GM12874 (cell line): Measurements from ENCODE around the gene TPM3.

Source experiments
- TF ChIP-seq, protein P1 (sequence below): IDR thresholded peaks from 2 replicates; pipeline ENCODE4 v1.5.1; 2011; ENCODE audit warnings: low read depth, mild to moderate bottlenecking, control low read depth, low read length, moderate library complexity; ENCODE audit not compliant: insufficient read depth

Gene TPM3

DNA sequence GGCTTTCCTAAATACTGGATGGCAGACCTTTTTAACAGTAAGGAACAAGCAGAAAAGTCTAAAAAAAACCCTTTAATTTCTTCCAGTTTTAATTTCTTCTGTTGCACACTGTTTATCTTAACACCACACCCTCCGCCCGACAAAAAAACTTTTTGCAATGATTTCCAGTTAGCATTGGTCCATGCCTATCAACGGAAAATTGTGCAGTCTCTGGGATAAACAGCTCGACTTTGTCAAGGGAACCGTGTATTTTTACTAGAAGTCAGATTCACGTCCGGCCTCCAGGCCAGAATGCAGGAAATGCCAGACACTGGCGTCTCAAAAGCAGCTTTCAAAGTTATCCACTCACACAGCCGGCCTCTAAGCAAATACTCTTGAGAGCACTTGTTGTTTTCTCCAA, 36.6 kb downstream of the TPM3 start:
- TF ChIP-seq, protein P1, sequence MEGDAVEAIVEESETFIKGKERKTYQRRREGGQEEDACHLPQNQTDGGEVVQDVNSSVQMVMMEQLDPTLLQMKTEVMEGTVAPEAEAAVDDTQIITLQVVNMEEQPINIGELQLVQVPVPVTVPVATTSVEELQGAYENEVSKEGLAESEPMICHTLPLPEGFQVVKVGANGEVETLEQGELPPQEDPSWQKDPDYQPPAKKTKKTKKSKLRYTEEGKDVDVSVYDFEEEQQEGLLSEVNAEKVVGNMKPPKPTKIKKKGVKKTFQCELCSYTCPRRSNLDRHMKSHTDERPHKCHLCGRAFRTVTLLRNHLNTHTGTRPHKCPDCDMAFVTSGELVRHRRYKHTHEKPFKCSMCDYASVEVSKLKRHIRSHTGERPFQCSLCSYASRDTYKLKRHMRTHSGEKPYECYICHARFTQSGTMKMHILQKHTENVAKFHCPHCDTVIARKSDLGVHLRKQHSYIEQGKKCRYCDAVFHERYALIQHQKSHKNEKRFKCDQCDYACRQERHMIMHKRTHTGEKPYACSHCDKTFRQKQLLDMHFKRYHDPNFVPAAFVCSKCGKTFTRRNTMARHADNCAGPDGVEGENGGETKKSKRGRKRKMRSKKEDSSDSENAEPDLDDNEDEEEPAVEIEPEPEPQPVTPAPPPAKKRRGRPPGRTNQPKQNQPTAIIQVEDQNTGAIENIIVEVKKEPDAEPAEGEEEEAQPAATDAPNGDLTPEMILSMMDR, result no peak

DNA sequence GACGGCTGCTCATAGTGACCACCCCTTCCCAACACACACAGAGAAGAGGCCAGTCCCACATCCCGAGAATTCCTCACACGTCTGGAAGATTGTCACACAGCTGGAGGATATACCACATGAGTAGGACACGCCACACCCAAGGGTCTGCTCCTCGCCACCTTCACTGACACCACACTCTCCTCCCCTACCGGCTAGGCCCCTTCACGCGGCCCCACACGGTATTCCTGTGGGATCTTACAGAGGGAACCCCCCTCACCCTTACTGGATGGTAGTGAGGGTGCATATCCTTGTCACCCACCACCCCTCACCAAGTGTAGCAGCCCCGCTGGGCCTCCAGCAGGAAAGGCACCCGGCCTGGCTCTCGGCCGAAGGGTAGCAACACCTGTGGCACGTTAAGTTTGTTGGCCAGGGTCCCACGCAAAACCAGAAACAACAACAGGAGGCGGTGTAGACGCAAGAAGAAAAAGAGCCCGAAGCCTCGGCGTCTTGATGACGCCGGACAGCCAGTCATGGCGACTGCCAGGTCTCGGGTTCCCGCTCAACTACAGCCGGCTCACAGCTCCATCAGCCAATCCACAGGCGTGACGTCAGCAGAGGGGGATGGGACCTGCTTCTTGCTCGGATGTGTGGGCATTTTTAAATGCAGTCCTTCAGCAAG, 37.2 kb downstream of the TPM3 start, which contains the start of gene NUP210L:
Gene NUP210L, minus strand, starts transcription at position 540 of the 658 bp plus-strand sequence.
- TF ChIP-seq, protein P1, result no peak

DNA sequence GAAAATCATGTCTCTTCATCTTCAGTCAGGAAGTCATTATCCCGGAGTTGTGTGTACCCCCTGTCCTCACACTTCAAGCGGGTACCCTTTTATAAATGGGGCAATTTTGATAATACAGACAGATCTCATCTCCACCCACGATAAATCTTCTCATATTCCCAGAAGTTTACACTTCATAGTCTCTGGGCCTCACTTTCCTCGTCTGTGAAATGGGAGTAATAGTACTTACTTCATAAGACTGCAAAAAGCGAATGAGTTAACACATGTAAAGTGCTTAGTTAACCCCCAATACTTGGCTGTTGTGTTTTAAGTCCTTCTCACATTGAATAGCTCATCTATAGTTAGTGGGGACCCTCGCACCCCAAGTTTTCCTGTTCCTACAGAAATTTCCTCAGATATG, 37.8 kb downstream of the TPM3 start:
- TF ChIP-seq, protein P1, result no peak

DNA sequence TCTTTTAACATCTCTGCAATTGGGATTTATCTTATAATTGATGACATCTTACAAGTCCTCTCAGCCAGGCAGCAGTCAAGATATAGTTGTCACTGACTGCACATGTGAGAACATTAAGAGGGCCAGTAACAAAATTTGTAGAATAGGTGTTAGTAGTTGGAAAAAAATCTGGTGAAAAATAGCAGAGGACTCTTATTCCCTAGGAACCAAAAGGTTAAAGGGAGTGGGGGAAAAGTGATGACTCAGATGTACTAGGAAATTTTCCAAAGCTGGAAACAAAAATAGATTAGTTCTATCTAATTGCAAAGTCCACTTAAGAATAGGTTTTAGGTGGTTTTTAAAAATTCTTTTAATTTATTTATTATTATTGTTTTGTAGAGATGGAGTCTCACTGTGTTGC, 40.6 kb downstream of the TPM3 start:
- TF ChIP-seq, protein P1, result no peak

DNA sequence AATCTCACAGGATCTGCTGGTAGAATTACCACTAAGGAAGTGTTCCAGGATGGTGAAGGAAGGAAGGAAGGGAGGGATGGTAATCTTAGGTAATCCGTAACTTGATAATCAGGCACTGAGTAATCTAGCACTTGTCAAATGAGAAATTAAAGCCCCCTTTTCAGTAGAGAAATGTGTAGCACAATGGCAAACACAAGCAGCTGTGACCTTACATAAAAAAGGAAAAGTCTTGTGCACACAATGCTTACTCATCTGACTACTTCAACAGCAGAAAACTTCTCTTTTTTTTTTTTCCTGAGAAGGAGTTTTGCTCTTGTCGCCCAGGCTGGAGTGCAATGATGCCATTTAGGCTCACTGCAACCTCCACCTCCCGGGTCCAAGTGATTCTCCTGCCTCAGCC, 43.1 kb downstream of the TPM3 start:
- TF ChIP-seq, protein P1, result no peak

DNA sequence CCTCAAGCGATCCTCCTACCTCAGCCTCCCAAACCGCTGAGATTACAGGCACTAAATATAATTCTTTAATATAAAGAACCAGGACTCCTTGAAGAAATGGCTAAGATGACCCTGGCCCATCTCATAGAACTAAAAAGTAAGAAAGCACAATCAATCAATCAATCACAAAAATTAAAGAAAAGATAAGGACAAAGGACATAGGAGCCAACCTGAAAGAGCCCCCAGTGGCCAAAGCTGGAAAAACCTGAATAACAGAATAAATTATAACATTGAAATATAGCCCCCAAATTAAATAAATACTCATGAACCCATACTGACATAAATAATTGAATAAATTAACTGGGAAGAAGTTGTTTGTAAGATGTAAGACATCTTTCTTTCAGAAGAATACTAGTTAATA, 45.9 kb downstream of the TPM3 start:
- TF ChIP-seq, protein P1, result 0 out of 2 replicates have a peak, but pooled peaks have one; percentile 38

DNA sequence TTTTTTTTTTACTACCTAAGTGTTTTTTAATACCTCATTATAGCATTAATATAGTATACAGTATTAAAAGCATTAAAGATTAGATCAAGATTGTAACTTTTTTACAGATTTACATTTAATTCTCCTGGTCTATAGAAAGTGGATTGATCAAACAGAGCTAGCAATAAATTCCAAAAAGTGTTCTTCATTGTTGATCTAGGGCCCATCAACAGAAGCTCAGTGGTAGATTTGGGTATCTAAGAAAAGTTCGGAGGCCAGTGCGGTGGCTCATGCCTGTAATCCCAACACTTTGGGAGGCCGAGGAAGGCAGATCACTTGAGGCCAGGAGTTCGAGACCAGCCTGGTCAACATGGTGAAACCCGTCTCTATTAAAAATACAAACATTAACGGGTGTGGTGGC, 49.5 kb downstream of the TPM3 start:
- TF ChIP-seq, protein P1, result no peak
